ENCODE results near the gene IRAK2.

GRCh38 chr3:10289077-10289476 lies 124.4 kb downstream of the IRAK2 start:
- TF ChIP-seq ZFP3 (CRISPR knock-in tag; IDR thresholded peaks at IDR 0.05), result no peak
- no peak for TF ChIP-seq ISL1 (CRISPR knock-in tag; IDR thresholded peaks at IDR 0.05)
- TF ChIP-seq SNAI2 (CRISPR knock-in tag; IDR thresholded peaks at IDR 0.05), result no peak
- no peak for TF ChIP-seq POU6F1 (CRISPR knock-in tag; IDR thresholded peaks at IDR 0.05; ENCODE audit: borderline replicate concordance, low read depth)
- TF ChIP-seq CREB5 (CRISPR knock-in tag; IDR thresholded peaks at IDR 0.05; ENCODE audit: low read depth), result no peak
- no peak for TF ChIP-seq ZFP30 (CRISPR knock-in tag; IDR thresholded peaks at IDR 0.05)
- no peak for TF ChIP-seq OSR1 (CRISPR knock-in tag; IDR thresholded peaks at IDR 0.05)
- no peak for TF ChIP-seq ZNF8 (CRISPR knock-in tag; IDR thresholded peaks at IDR 0.05)
- TF ChIP-seq ZNF565 (CRISPR knock-in tag; conservative IDR thresholded peaks at IDR 0.05; ENCODE audit: low read depth), result no peak
- TF ChIP-seq TOX (CRISPR knock-in tag; IDR thresholded peaks at IDR 0.05; ENCODE audit: borderline replicate concordance), result no peak
- TF ChIP-seq ARNTL (CRISPR knock-in tag; IDR thresholded peaks at IDR 0.05; ENCODE audit: borderline replicate concordance, low read depth), result no peak

Measured in SK-N-SH treated with all-trans-retinoic acid at 6 μM for 48 hours (cell line).